Measurements from ENCODE around the gene CCM2.
A peak's percentile ranks its signal among the peaks of the same experiment; 100 is the strongest.
"Not testable (repeated sequence)": the region's sequence is repeated elsewhere in the genome, so short reads cannot be mapped to it uniquely, and the experiment has no call there.

The CCM2 gene

GRCh38 chr7:45003789-45004188 lies 3.8 kb downstream of the CCM2 start:
- DNase-seq, result no peak

GRCh38 chr7:45007106-45007505 lies 7.1 kb downstream of the CCM2 start:
- no peak for DNase-seq

- no peak for DNase-seq
These were observed 7.7 kb downstream of the CCM2 start for GRCh38 chr7:45007571-45008328.

- DNase-seq, result no peak
These were observed 13.5 kb downstream of the CCM2 start for GRCh38 chr7:45013465-45013967.

- DNase-seq, result no peak
These were observed 15.3 kb downstream of the CCM2 start for GRCh38 chr7:45015313-45015712.

- no peak for DNase-seq
These were observed 17.3 kb downstream of the CCM2 start for GRCh38 chr7:45017253-45017652.

GRCh38 chr7:45020915-45021314 lies 20.9 kb downstream of the CCM2 start:
- no peak for DNase-seq

GRCh38 chr7:45021604-45022296 lies 21.7 kb downstream of the CCM2 start:
- peak; percentile 26 for DNase-seq

- no peak for DNase-seq
These were observed 24.2 kb downstream of the CCM2 start for GRCh38 chr7:45024126-45024744.

GRCh38 chr7:45025473-45025872 lies 25.5 kb downstream of the CCM2 start:
- not testable (repeated sequence) for DNase-seq

GRCh38 chr7:45026013-45026412 lies 26.0 kb downstream of the CCM2 start:
- no peak for DNase-seq

GRCh38 chr7:45026984-45027773 lies 27.2 kb downstream of the CCM2 start:
- DNase-seq, result peak; percentile 91

- peak; percentile 11 for DNase-seq
These were observed 27.7 kb downstream of the CCM2 start for GRCh38 chr7:45027774-45028114.

GRCh38 chr7:45028138-45028919 lies 28.3 kb downstream of the CCM2 start:
- DNase-seq, result peak; percentile 52

GRCh38 chr7:45028920-45029344 lies 28.9 kb downstream of the CCM2 start:
- peak; percentile 29 for DNase-seq

- no peak for DNase-seq
These were observed 31.8 kb downstream of the CCM2 start for GRCh38 chr7:45031829-45032228.

- no peak for DNase-seq
These were observed 32.4 kb downstream of the CCM2 start for GRCh38 chr7:45032421-45032820.

GRCh38 chr7:45033261-45033930 lies 33.4 kb downstream of the CCM2 start:
- DNase-seq, result no peak

GRCh38 chr7:45033931-45034290 lies 33.9 kb downstream of the CCM2 start:
- no peak for DNase-seq

GRCh38 chr7:45034710-45035109 lies 34.7 kb downstream of the CCM2 start:
- not testable (repeated sequence) for DNase-seq

GRCh38 chr7:45035371-45035770 lies 35.4 kb downstream of the CCM2 start:
- DNase-seq, result no peak

- peak; percentile 33 for DNase-seq
These were observed 35.9 kb downstream of the CCM2 start for GRCh38 chr7:45035893-45036292.

All from hematopoietic multipotent progenitor cell treated with erythropoietin and hydrocortisone succinate and interleukin-3 and kit ligand, for 6 days (in vitro differentiated cells).